PC-3 (cell line): ENCODE measurements around the gene GAB1. TPM values are rescaled to one million over a fixed set of nuclear protein-coding genes. Genes with fewer than 3 reads are reported as not detected.

Experiments used
- ATAC-seq: fragments of 200-7000 bp; cut with Tn5 transposase; 2 replicates; pipeline ENCODE4 v1.9.1; 2020; ENCODE audit warnings: mild to moderate bottlenecking, moderate library complexity
- BruUV-seq: library from RNA; stranded (reverse); fragments of 400-500 nt; replicated peaks from 2 replicates; lab custom pipeline; 2021; lab: Mats Ljungman, UMichigan
- CTCF ChIA-PET: fragments of 300-600 bp; sonication (Branson Sonifier 250); formaldehyde crosslinking; loops from one replicate; lab custom pipeline; 2022; ENCODE audit warnings: antibody characterized with exemption; lab: Charles Lee
- POLR2A ChIA-PET: fragments of 300-600 bp; sonication (Branson Sonifier 250); formaldehyde crosslinking; loops from one replicate; lab custom pipeline; 2022; ENCODE audit warnings: antibody characterized with exemption; ENCODE audit not compliant: unreplicated experiment; lab: Charles Lee
- DNase-seq: peaks from one replicate; pipeline ENCODE4 v3.0.0-alpha.2; 2015
- H2AFZ ChIP-seq: fragments of 300-600 bp; sonication (generic); 2 replicates; pipeline ENCODE4 v1.6.0; 2016; ENCODE audit warnings: antibody characterized with exemption, low read length
- H3F3A ChIP-seq: fragments of 300-600 bp; sonication (generic); one replicate; pipeline ENCODE4 v1.6.0; 2017; ENCODE audit warnings: antibody characterized with exemption, low read length, control low read depth, mild to moderate bottlenecking; ENCODE audit not compliant: unreplicated experiment
- H3K27ac ChIP-seq: fragments of 300-600 bp; sonication (generic); 2 replicates; pipeline ENCODE4 v1.5.1; 2016; ENCODE audit warnings: mild to moderate bottlenecking, low read length
- H3K27me3 ChIP-seq: fragments of 300-600 bp; sonication (generic); 2 replicates; pipeline ENCODE4 v1.6.1; 2016; ENCODE audit warnings: low read length, mixed read lengths
- H3K36me3 ChIP-seq: fragments of 300-600 bp; sonication (generic); 2 replicates; pipeline ENCODE4 v1.6.1; 2016; ENCODE audit warnings: low read depth, mixed run types, low read length, mixed read lengths
- H3K4me1 ChIP-seq: fragments of 300-600 bp; sonication (generic); 2 replicates; pipeline ENCODE4 v1.5.1; 2016; ENCODE audit warnings: low read length; ENCODE audit not compliant: insufficient read depth
- H3K4me2 ChIP-seq: fragments of 300-600 bp; sonication (generic); 2 replicates; pipeline ENCODE4 v1.6.0; 2016; ENCODE audit warnings: low read length
- H3K4me3 ChIP-seq: fragments of 300-600 bp; sonication (generic); 2 replicates; pipeline ENCODE4 v1.5.1; 2016; ENCODE audit warnings: mild to moderate bottlenecking, low read length, mixed read lengths
- H3K79me2 ChIP-seq: fragments of 300-600 bp; sonication (generic); 2 replicates; pipeline ENCODE4 v1.6.1; 2017; ENCODE audit warnings: low read length, mixed read lengths
- H3K9ac ChIP-seq: fragments of 300-600 bp; sonication (generic); 2 replicates; pipeline ENCODE4 v1.6.0; 2016; ENCODE audit warnings: mild to moderate bottlenecking, low read length
- H3K9me2 ChIP-seq: fragments of 300-600 bp; sonication (generic); replicated peaks from 2 replicates; pipeline ENCODE4 v1.6.1; 2016; ENCODE audit warnings: mixed run types, low read length, mixed read lengths
- H3K9me3 ChIP-seq: fragments of 300-600 bp; sonication (generic); 2 replicates; pipeline ENCODE4 v1.6.1; 2016; ENCODE audit warnings: low read length, mixed read lengths
- H4K20me1 ChIP-seq: fragments of 300-600 bp; sonication (generic); 2 replicates; pipeline ENCODE4 v1.6.1; 2016; ENCODE audit warnings: low read length, mixed read lengths
- EZH2 ChIP-seq: fragments of 300-600 bp; sonication (generic); IDR thresholded peaks from one replicate; pipeline ENCODE4 v1.6.1; 2017; ENCODE audit warnings: antibody characterized with exemption, mild to moderate bottlenecking, low read length; ENCODE audit not compliant: unreplicated experiment
- EZH2phosphoT487 ChIP-seq: fragments of 300-600 bp; sonication (generic); IDR thresholded peaks from 2 replicates; pipeline ENCODE4 v1.6.1; 2018; ENCODE audit warnings: mild to moderate bottlenecking, antibody characterized with exemption, low read length, borderline replicate concordance
- intact Hi-C: fragments of 100-400 bp; cut with micrococcal nuclease; formaldehyde crosslinking; loops from 2 replicates; pipeline ENCODE4 v1.9.0; 2023
- total RNA-seq: library from RNA; depleted of rRNA; stranded (reverse); fragments of >200 nt; gene quantifications from 2 replicates; pipeline ENCODE4 v1.2.3, GENCODE V29; 2014
- TF ChIP-seq, protein P1 (sequence below): fragments of 300-600 bp; sonication (generic); conservative IDR thresholded peaks from 2 replicates; pipeline ENCODE4 v1.5.1; 2017; ENCODE audit warnings: antibody characterized with exemption, low read depth, mild to moderate bottlenecking, low read length

GAB1 gene
- total RNA-seq, 1 experiment from 2014 or later: 4.9 TPM

DNA sequence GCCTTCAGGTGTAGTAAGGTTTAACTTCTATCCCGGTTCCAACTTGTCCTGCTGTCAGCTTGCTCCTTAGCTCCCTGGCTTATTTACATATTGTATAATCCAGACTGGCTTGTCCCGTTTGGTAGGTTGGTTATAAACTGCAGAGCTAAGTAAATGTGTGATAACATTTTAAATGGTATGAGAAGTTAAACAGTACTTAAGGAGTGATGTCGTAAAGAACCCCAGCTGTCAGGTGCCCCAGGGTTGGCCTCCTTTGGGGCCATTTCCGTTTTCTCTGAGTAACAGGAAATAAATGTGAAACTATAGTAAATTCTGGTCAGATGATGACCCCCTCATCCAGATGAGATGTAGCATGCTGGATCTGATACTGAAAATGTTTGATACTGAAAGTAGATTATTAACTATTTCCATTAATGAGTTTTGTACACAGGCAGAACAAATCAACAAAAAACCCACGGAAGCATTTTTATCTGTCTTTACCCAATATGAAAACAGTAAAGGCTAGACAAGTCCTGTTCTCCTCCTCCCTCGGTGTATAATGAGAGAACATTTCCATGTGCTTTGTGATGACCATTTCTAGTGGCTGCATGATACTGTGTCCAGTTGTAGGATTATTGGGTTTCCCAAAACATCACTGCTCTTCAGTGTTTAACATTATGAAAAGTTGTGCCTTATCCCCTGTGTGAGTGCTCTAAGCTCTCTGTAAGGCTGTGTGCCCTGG is 22.4 kb downstream of the GAB1 start:
- no peaks in the 10 kb centered on the region for H3K27me3 ChIP-seq
- H3F3A ChIP-seq: peaks cover 4% of the 10 kb centered on the region
- no peaks in the 10 kb centered on the region for H4K20me1 ChIP-seq
- TF ChIP-seq EZH2: no peak
- TF ChIP-seq, protein P1, sequence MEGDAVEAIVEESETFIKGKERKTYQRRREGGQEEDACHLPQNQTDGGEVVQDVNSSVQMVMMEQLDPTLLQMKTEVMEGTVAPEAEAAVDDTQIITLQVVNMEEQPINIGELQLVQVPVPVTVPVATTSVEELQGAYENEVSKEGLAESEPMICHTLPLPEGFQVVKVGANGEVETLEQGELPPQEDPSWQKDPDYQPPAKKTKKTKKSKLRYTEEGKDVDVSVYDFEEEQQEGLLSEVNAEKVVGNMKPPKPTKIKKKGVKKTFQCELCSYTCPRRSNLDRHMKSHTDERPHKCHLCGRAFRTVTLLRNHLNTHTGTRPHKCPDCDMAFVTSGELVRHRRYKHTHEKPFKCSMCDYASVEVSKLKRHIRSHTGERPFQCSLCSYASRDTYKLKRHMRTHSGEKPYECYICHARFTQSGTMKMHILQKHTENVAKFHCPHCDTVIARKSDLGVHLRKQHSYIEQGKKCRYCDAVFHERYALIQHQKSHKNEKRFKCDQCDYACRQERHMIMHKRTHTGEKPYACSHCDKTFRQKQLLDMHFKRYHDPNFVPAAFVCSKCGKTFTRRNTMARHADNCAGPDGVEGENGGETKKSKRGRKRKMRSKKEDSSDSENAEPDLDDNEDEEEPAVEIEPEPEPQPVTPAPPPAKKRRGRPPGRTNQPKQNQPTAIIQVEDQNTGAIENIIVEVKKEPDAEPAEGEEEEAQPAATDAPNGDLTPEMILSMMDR: no peak
- TF ChIP-seq EZH2phosphoT487: no peak
- CTCF ChIA-PET: no interaction called here
- peak overlapping the region; percentile 83 for H3K27ac ChIP-seq
- H3K9me3 ChIP-seq: no peaks in the 10 kb centered on the region
- H3K4me2 ChIP-seq: peak overlapping the region; percentile 72
- H2AFZ ChIP-seq: 0 out of 2 replicates have a peak overlapping the region, but pooled peaks have one; percentile 7
- intact Hi-C loops: no loop called here
- peaks cover 50% of the 10 kb centered on the region for H3K4me1 ChIP-seq
- BruUV-seq: no TSS peak
- no peaks in the 10 kb centered on the region; the same call in 1 of the 2 replicates for H3K79me2 ChIP-seq
- ATAC-seq (peak; percentile 52), DNase-seq (peak; percentile 91)
- no peaks in the 10 kb centered on the region for H3K9me2 ChIP-seq
- peak overlapping the region; percentile 48 for H3K9ac ChIP-seq
- peak overlapping the region; percentile 18; the same call in 1 of the 2 replicates for H3K4me3 ChIP-seq
- POLR2A ChIA-PET: interaction anchor here (0.6 kb wide), 1 partner anchor 31 kb away, joined by 4 read pairs; no protein-coding TSS in a partner anchor
- H3K36me3 ChIP-seq: no peaks in the 10 kb centered on the region

DNA sequence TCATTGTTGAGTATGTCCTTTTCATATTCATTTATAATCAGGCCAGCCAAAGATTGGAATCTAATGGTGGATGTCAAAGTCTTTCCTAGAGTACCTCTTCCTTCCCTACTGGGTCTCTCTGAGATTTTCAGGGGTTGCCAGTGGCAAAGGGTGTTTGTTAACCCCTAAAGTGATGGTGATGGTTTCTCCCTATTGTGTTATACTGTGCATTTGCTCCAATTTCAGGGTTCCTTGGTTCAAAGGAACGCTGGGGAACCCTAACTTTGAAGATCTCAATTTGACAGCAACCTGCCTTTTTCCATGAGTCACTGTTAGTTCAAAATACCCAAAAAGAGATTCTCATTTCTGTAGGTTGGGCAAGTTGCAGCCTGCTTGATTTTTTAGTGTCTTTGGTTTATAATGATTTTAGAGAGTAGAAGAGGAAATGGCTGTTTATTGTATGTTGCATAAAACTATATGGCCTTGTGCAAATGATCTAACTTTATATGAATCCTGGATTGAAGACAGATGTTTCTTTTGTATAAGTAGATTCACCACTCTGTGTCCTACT is 23.0 kb downstream of the GAB1 start:
- Histone ChIP-seq H2AFZ (0 out of 2 replicates have a peak overlapping the region, but pooled peaks have one; percentile 7), H3F3A (peaks cover 4% of the 10 kb centered on the region), H3K27me3 (no peaks in the 10 kb centered on the region), H3K27ac (peak overlapping the region; percentile 83), H3K36me3 (no peaks in the 10 kb centered on the region), H4K20me1 (no peaks in the 10 kb centered on the region), H3K9ac (peak overlapping the region; percentile 48), H3K79me2 (no peaks in the 10 kb centered on the region; the same call in 1 of the 2 replicates), H3K4me3 (peak overlapping the region; percentile 18; the same call in 1 of the 2 replicates), H3K4me2 (peak overlapping the region; percentile 72), H3K9me3 (no peaks in the 10 kb centered on the region), H3K4me1 (peaks cover 50% of the 10 kb centered on the region), H3K9me2 (no peaks in the 10 kb centered on the region)
- intact Hi-C loops: no loop called here
- BruUV-seq: no TSS peak
- ChIA-PET CTCF (no interaction called here), POLR2A (no interaction called here)
- no peak for TF ChIP-seq EZH2phosphoT487
- DNase-seq: no peak
- no peak for ATAC-seq

DNA sequence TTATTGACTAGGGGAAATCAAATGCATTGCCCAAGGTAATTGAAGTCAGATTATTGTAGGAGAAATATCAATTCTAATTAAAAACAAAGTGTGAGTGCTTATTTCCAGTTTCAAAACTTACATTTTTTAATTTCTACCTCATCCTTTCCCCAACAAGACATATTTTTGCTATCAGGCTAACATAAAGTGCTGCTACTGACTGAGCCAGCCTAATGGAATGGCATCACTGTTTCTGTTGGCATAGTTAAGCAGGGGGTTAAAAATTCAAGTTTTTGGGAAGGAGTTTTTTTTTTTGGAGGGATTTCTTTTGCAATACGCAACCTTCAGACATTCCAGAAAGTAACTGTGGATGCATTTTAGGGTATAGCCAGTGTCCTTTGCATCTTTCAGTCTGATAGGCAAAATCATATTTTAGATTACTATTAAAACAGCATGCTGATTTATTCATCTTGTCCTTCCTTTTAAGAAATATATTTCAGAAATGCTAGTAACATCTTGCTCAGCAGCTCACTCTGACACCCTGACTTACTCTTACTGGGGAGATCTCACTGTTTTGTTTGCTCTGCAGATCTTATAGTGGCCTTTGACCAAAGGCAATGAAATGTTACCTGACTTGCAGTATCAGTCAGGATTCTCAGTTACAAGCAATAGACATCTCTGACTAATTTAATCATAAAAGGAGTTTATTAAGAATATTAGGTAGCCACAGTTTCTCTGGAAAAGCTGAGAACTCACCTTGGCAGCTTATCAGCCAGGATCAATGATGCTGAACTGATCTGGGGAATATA is 24.4 kb downstream of the GAB1 start:
- no peak overlapping the region for H3K9ac ChIP-seq
- intact Hi-C loops: no loop called here
- DNase-seq: no peak

More for the DNA sequence above, 24.4 kb downstream of the GAB1 start:
- no TSS peak for BruUV-seq
- Histone ChIP-seq H3K9me3 (no peaks in the 10 kb centered on the region), H3K4me2 (no peak overlapping the region), H3K4me3 (no peak overlapping the region), H3K27ac (no peak overlapping the region), H3K9me2 (no peaks in the 10 kb centered on the region), H4K20me1 (no peaks in the 10 kb centered on the region), H2AFZ (no peak overlapping the region), H3K36me3 (no peaks in the 10 kb centered on the region), H3K4me1 (peaks cover 39% of the 10 kb centered on the region), H3K27me3 (no peaks in the 10 kb centered on the region), H3F3A (peaks cover 4% of the 10 kb centered on the region), H3K79me2 (no peaks in the 10 kb centered on the region; the same call in 1 of the 2 replicates)
- ChIA-PET POLR2A (no interaction called here), CTCF (no interaction called here)
- no peak for ATAC-seq
- TF ChIP-seq EZH2phosphoT487: no peak
- TF ChIP-seq, protein P1: no peak
- TF ChIP-seq EZH2: no peak
